Lung (tissue), 12 donors: ENCODE measurements around the gene MPC1. TPM values are rescaled to one million over a fixed set of nuclear protein-coding genes. Genes with fewer than 3 reads are reported as not detected.

ENCODE experiments used
- ATAC-seq: fragments of 200-7000 bp; cut with Tn5 transposase; one replicate; pipeline ENCODE4 v1.9.1; 2020; ENCODE audit warnings: moderate number of reproducible peaks; ENCODE audit not compliant: insufficient read depth, low FRiP score
- DNase-seq, 3 donors: peaks; one replicate each; pipeline ENCODE4 v3.0.0-alpha.2; 2013 to 2017
- H3K27ac ChIP-seq, 2 donors: one replicate each; pipeline ENCODE4 v1.5.1; 2013; ENCODE audit warnings: mild to moderate bottlenecking in 2 of 2, moderate library complexity in 2 of 2, control low read depth in 1 of 2, inconsistent platforms in 1 of 2, low read depth in 1 of 2, low read length in 1 of 2
- H3K27me3 ChIP-seq, 3 donors: one replicate each; pipeline ENCODE4 v1.5.1; 2013; ENCODE audit warnings: low read length in 2 of 3; ENCODE audit not compliant: control insufficient read depth in 3 of 3, insufficient read depth in 3 of 3
- H3K36me3 ChIP-seq, 4 donors: one replicate each; pipeline ENCODE4 v1.5.1; 2013; ENCODE audit warnings: low read length in 4 of 4, mild to moderate bottlenecking in 1 of 4, moderate library complexity in 1 of 4; ENCODE audit not compliant: control insufficient read depth in 4 of 4, insufficient read depth in 4 of 4
- H3K4me1 ChIP-seq, 5 donors: one replicate each; pipeline ENCODE4 v1.5.1; 2013; ENCODE audit warnings: low read length in 5 of 5, mild to moderate bottlenecking in 2 of 5, moderate library complexity in 1 of 5; ENCODE audit not compliant: control insufficient read depth in 5 of 5, insufficient read depth in 5 of 5
- H3K4me3 ChIP-seq: one replicate; pipeline ENCODE4 v1.5.1; 2013; ENCODE audit warnings: mild to moderate bottlenecking, control low read depth, moderate library complexity
- H3K9ac ChIP-seq, 2 donors: one replicate each; pipeline ENCODE4 v1.5.1; 2013; ENCODE audit warnings: low read length in 2 of 2, control low read depth in 1 of 2; ENCODE audit not compliant: insufficient read depth in 1 of 2
- H3K9me3 ChIP-seq, 4 donors: one replicate each; pipeline ENCODE4 v1.5.1; 2013; ENCODE audit warnings: low read length in 3 of 4, mild to moderate bottlenecking in 1 of 4, moderate library complexity in 1 of 4; ENCODE audit not compliant: control insufficient read depth in 4 of 4, insufficient read depth in 3 of 4
- CTCF ChIP-seq: IDR thresholded peaks from 2 replicates; pipeline ENCODE4 v1.5.1; 2012; ENCODE audit warnings: mild to moderate bottlenecking; ENCODE audit errors: control extremely low read depth, extremely low read depth
- WGBS, 2 donors: extraction: QIAGEN DNeasy Blood & Tissue Kit; methylation state at CpG; one replicate each; pipeline ENCODE4 v1.1.7; 2013; 5-methylcytosine and 5-hydroxymethylcytosine counted together
- polyA plus RNA-seq, 2 donors: library from polyadenylated mRNA; stranded (reverse); fragments of 200-250 nt; gene quantifications; one replicate each; pipeline ENCODE4 v1.2.1, GENCODE V29; 2013
- total RNA-seq, 2 donors: library from RNA; depleted of rRNA in 1 of 2; stranded (reverse); fragments of >200 nt in 1 of 2; gene quantifications; one replicate each; pipeline ENCODE4 v1.2.1, GENCODE V29; 2014 to 2021
- donor health status: control.
- donor health status: control.
- donor health status: Bipolar disorder and iron deficiency.
- donor health status: healthy.
- donor health status: DM: yes; HTN: yes; CAD: no.

Gene MPC1
- total and polyA plus RNA-seq, 4 donors: 30.1 to 103 (median 56.6) TPM

- no peak for ATAC-seq
- peaks cover 0 to 9% (median 1%) of the 10 kb centered on the region in 4 donors for H3K36me3 ChIP-seq
- no peak overlapping the region for H3K27ac ChIP-seq
- no peaks in the 10 kb centered on the region for H3K4me1 ChIP-seq
- DNase-seq: no peak
- no peaks in the 10 kb centered on the region for H3K27me3 ChIP-seq
- no peak for TF ChIP-seq CTCF
- 88 to 90% methylated on average over 19 of the region's 19 CpGs for WGBS, 2 donors
- no peak overlapping the region for H3K4me3 ChIP-seq
- no peak overlapping the region for H3K9ac ChIP-seq
- H3K9me3 ChIP-seq: no peaks in the 10 kb centered on the region
Observed at GRCh38 chr6:166317261-166318212, 65.2 kb downstream of the MPC1 start.

- DNase-seq (no peak), ATAC-seq (no peak)
- H3K4me3 ChIP-seq: no peak overlapping the region
- H3K4me1 ChIP-seq: no peaks in the 10 kb centered on the region
- no peak for TF ChIP-seq CTCF
- H3K27ac ChIP-seq: no peak overlapping the region
- WGBS, 2 donors: 85 to 94% methylated on average over 11 of the region's 11 CpGs
- peaks cover 0 to 5% (median 0%) of the 10 kb centered on the region in 4 donors for H3K36me3 ChIP-seq
- no peaks in the 10 kb centered on the region for H3K9me3 ChIP-seq
- H3K27me3 ChIP-seq: peaks cover 0 to 6% (median 4%) of the 10 kb centered on the region in 3 donors
- H3K9ac ChIP-seq: no peak overlapping the region
Observed at GRCh38 chr6:166315436-166315835, 67.3 kb downstream of the MPC1 start.

Other genes starting within 250 kb of the MPC1 start
- gene TBXT, start 215.1 kb downstream of the MPC1 start, total RNA-seq: not detected
- not detected for gene TBXT, start 215.1 kb downstream of the MPC1 start, polyA plus RNA-seq
- gene PRR18, start 74.5 kb downstream of the MPC1 start, total RNA-seq: 1 to 10 TPM; 1.3 to 2.9 TPM
- under 1 TPM; 0.33 to 0.49 TPM for gene PRR18, start 74.5 kb downstream of the MPC1 start, polyA plus RNA-seq
- 10 to 100 TPM; 40.8 to 47.0 TPM for gene SFT2D1, start 40.4 kb downstream of the MPC1 start, total RNA-seq
- 10 to 100 TPM; 70.5 to 81.2 TPM for gene SFT2D1, start 40.4 kb downstream of the MPC1 start, polyA plus RNA-seq
- 10 to 100 TPM in 1 of 2 donors, 1 to 10 TPM in 1; 7.8 to 17.6 TPM for gene RAMACL, start 203.7 kb upstream of the MPC1 start, total RNA-seq
- gene RAMACL, start 203.7 kb upstream of the MPC1 start, polyA plus RNA-seq: under 1 TPM; 0.30 to 0.77 TPM
- 100 to 1,000 TPM; 109 to 185 TPM for gene RPS6KA2, start 244.3 kb upstream of the MPC1 start, total RNA-seq
- gene RPS6KA2, start 244.3 kb upstream of the MPC1 start, polyA plus RNA-seq: 100 to 1,000 TPM in 1 of 2 donors, 10 to 100 TPM in 1; 61.9 to 102 TPM